ENCODE data around the gene SKAP1.

Gene SKAP1

GRCh38 chr17:48084932-48085331 lies 345.1 kb downstream of the SKAP1 start:
- no peak overlapping the region for H3K4me3 ChIP-seq (ENCODE audit: low read length)
- H2AFZ ChIP-seq (ENCODE audit: low read depth, low read length), result no peak overlapping the region
- TF ChIP-seq CTCF (IDR thresholded peaks at IDR 0.05; ENCODE audit: low read depth, low read length), result no peak
- no peak for TF ChIP-seq EZH2phosphoT487 (IDR thresholded peaks at IDR 0.05; ENCODE audit: low read depth)
- H3K79me2 ChIP-seq (ENCODE audit: low read length), result peaks cover 87% of the 10 kb centered on the region
- no peak overlapping the region for H3K27ac ChIP-seq (ENCODE audit: low read length)
- H4K20me1 ChIP-seq (ENCODE audit: insufficient read depth, low read length), result peaks cover 32% of the 10 kb centered on the region
- no peaks in the 10 kb centered on the region for H3K27me3 ChIP-seq (ENCODE audit: low read depth, low read length)
- H3K4me2 ChIP-seq (ENCODE audit: low read length), result no peak overlapping the region
- no peaks in the 10 kb centered on the region for H3K9me3 ChIP-seq (ENCODE audit: insufficient read depth, low read length)
- no peaks in the 10 kb centered on the region for H3K36me3 ChIP-seq (replicated peaks; ENCODE audit: low read depth, low read length)
- no peaks in the 10 kb centered on the region for H3K4me1 ChIP-seq (ENCODE audit: low read length)
- H3K9ac ChIP-seq (ENCODE audit: low read length), result no peak overlapping the region
